Breast epithelium (tissue), 3 donors: ENCODE results near the gene INPP4A.

Experiments
- POLR2A ChIP-seq: fragments of 450-650 bp; IDR thresholded peaks from one replicate; pipeline ENCODE4 v1.6.1; 2016; ENCODE audit warnings: antibody characterized with exemption, mild to moderate bottlenecking, moderate library complexity
- POLR2AphosphoS5 ChIP-seq, 3 donors: sonication (generic); formaldehyde crosslinking; IDR thresholded peaks; one replicate each; pipeline ENCODE4 v1.6.1; 2017; ENCODE audit warnings: antibody characterized with exemption in 3 of 3
- TF ChIP-seq, protein P1 (sequence below), 3 donors: fragments of 450-650 bp; IDR thresholded peaks; one replicate each; pipeline ENCODE4 v1.5.1; 2016 to 2017; ENCODE audit warnings: antibody characterized with exemption in 3 of 3, mild to moderate bottlenecking in 3 of 3, moderate library complexity in 3 of 3

GRCh38 chr2:98485453-98485755, 40.7 kb downstream of the INPP4A start:
- TF ChIP-seq, protein P1, sequence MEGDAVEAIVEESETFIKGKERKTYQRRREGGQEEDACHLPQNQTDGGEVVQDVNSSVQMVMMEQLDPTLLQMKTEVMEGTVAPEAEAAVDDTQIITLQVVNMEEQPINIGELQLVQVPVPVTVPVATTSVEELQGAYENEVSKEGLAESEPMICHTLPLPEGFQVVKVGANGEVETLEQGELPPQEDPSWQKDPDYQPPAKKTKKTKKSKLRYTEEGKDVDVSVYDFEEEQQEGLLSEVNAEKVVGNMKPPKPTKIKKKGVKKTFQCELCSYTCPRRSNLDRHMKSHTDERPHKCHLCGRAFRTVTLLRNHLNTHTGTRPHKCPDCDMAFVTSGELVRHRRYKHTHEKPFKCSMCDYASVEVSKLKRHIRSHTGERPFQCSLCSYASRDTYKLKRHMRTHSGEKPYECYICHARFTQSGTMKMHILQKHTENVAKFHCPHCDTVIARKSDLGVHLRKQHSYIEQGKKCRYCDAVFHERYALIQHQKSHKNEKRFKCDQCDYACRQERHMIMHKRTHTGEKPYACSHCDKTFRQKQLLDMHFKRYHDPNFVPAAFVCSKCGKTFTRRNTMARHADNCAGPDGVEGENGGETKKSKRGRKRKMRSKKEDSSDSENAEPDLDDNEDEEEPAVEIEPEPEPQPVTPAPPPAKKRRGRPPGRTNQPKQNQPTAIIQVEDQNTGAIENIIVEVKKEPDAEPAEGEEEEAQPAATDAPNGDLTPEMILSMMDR (IDR thresholded peaks at IDR 0.05) = no peak
- TF ChIP-seq POLR2A (no peak), POLR2AphosphoS5 (IDR thresholded peaks at IDR 0.05) (no peak)
